GM19328 (cell line): ENCODE data around the gene EPB42.
"Not testable (repeated sequence)": the region's sequence is repeated elsewhere in the genome, so short reads cannot be mapped to it uniquely, and the experiment has no call there.

Source experiments
- ATAC-seq: cut with Tn5 transposase; IDR thresholded peaks from one replicate; pipeline ENCODE4 v1.9.1; 2021; ENCODE audit warnings: mild to moderate bottlenecking, moderate library complexity; ENCODE audit not compliant: unreplicated experiment

Gene EPB42

DNA sequence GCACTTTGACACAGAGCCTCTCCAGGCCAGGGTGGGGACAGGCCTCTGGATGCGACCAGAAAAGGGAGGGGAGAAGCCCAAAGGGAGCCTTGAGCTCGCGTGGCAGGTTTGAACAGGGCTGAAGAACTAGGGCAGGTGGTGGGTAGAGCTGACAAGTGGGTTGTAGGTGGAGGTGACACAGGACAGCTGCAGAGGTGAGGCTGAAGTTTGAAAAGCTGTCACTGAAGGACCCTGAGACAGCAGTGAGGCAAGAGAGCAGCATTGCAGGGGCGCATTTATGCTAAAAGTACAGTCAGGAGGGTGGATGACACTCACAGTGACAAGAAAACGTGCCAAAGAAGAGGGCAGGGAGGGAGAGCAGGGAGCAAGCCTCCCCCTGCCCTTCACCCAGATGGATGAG lies 21.8 kb upstream of the EPB42 start:
- no peak for ATAC-seq

DNA sequence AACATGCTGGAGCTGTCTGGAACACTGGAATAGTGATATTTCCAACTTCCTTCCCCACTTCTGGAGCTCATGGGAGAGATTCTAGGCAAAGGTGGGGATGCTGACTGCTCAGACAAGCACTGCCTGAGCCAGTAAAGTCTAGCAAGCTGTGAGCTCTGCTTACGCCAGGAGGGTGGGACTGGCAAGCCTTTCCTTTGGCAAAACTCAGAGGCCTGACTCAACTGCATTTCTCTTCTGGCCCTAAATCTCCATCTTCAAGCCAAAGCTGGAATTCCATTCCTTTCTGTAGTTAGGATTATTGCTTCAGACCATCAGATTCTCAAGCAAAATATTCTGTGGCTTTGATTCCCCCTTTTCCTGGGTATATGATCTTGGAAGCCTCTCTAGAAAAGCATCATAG lies 20.3 kb upstream of the EPB42 start:
- no peak for ATAC-seq

DNA sequence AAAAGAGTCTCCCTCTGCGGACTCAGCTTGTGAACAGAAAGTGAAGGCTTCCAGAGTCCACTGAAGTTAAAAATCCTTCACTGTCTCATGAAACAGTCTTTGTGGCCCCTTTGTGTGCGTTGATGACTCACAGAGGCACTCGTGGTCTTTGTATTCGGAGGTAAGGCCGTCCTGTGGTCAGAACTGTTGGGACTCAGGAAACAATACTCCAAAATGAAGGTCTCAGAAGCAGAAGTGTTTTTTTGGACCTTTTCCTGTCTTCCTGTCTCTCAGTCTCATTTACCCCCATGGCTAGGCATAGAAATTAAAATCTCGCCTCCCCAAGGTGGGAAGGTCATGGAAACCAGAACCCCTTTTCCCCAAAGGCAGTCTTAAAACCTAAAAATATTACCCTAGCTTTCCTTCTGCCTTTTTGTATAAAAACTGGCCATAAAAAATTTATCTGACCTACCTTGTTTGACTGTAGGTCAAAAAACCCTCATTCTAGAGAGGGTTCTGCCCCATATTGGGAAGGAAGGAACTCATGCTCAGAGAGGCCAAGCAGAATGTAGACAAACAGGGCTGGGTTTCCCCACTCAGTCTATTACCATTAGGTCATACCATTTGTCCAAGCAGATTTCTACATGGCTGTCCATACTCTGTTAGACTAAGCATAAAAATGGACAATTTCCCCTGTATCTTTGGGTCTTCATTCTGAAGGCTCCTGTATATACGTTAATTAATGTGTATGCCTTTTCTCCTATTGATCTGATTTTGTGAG lies 19.1 kb upstream of the EPB42 start:
- ATAC-seq = no peak

DNA sequence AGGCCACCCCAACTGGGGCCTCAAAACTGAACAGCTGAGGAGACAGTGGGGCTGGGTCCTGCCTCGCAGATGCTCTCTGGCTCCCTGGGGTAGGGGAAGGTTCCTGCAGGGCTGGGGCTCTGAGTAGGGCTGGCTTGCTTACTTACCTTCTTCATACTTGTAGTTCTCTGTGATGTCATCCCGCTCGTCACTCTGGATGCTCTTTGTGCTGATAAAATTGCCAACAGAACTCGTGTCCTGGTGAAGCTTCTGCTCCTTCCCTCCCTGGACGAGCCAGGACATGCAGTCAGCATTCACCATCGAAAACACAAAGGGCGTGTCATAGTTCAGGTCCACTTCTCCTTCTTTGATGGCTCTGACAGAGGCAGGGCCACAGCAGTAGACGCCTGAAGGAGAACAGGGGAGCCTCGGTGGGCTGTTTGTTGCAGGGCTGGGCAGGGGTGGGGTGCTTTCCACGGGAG lies 17.9 kb upstream of the EPB42 start:
- ATAC-seq = no peak

DNA sequence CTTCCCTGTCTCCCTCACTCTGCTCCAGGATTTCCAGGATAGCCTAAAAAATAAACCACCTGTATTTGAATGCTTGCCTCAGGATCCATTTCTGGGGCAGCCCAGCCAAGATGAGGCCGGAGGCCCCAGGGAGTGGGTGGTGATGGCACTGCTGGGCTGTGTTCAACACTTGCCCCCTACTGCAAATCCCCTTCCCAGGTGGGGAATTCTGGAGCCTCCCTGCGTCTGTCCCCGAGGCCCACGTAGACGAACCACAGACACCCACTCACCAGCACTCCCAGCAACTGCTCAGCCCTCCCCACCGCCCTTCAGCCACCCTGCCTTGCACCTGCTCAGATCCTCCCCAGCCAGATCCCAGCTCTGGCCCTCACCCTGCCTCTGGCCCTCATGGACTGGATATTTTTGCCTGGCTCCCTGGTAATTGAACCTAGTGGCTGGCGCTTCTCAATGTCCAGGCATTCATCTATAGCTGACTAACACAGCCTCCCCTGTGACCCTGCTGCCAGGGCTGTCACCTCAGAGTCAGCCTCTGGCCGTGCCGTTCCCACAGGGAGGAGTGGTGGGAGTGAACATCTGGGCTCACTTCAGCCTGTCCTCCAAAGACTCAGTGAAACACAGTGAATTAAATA lies 17.1 kb upstream of the EPB42 start:
- no peak for ATAC-seq

DNA sequence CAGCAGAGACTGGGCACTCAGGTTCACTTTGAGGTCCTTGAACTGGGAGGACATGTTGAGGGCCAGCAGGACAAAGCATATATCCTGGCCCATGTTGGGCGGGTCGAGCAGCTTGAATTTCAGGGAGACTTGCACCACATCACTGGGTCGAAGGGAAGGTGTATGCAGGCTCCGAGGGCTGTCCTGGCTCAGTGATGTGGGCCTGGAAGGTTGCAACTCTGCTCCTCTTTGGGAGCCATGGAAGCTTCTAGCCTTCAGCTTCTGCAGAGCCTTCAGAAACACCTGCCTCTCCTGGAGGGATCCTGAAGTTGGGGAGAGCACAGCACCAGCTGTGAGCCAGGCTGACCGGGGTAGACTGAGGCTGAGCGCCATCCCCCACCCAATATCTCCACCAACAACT lies 14.7 kb upstream of the EPB42 start:
- no peak for ATAC-seq

DNA sequence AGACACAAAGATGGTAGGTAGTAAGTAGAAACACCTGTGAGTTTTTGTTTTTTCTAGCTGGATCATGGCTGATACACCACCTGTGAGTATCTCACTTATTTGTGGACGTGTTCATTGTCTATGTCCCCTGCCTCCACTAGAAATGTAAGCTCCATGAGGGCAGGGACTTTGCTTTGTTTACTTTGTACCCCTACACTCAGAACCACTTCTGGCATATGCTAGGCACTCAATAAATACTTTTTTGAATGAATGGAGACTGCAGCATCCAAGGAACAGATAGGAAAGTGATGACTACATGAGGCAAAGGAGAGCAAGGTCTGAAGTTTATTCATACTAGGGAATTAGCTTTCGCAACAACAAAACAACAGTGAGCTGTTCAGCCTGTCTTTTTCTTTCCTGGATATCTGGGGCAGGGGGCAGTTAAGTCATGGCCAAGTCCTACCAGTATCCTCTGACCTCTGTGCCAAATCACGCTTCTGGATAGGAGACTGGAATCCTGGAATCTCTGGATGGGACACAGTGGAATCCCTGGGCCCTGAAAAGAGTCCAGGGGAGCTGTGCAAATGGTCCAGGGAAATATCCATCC lies 11.6 kb upstream of the EPB42 start:
- ATAC-seq = no peak

DNA sequence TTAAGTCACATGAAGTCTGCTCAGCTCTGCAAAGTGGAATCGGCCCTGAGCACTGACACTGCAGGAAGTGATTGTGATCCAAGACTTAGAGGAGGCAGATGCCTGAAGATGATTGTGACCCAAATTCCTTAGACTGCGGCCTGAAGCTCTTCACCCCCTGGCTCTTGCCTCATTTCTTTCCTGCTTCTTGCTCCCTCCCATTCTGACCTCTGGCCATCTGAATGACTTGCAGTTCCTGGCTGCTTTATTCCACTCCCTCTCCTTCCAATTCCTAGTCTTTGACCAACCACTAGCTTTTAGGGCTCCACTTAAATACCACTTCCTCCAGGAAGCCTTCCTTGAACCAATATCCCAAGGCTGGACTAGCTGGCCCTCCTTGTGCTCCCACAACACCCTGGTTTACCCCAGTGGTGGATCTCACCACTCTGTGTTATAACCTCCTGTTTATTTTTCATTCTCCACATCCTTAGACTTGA lies 9.9 kb upstream of the EPB42 start:
- ATAC-seq = no peak

DNA sequence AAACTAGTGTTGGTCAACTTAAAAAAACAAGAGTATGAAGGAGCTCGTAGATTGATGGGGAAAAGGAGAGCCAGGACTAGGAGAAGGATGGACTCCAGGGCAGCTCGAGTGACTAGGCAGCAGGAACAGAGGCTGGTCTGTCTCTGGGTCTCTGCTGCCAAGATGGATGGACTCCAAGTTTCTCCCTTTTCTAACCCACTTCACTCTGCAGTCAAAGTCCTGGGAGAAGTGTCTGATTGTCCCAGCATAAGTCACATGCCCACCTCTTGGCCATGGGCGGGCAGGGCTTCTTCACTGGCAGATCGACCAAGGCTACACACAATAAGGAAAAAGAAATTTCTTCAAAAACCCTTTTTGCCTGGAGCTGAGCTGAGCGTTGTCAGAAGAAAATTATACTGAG lies 9.2 kb upstream of the EPB42 start:
- no peak for ATAC-seq

DNA sequence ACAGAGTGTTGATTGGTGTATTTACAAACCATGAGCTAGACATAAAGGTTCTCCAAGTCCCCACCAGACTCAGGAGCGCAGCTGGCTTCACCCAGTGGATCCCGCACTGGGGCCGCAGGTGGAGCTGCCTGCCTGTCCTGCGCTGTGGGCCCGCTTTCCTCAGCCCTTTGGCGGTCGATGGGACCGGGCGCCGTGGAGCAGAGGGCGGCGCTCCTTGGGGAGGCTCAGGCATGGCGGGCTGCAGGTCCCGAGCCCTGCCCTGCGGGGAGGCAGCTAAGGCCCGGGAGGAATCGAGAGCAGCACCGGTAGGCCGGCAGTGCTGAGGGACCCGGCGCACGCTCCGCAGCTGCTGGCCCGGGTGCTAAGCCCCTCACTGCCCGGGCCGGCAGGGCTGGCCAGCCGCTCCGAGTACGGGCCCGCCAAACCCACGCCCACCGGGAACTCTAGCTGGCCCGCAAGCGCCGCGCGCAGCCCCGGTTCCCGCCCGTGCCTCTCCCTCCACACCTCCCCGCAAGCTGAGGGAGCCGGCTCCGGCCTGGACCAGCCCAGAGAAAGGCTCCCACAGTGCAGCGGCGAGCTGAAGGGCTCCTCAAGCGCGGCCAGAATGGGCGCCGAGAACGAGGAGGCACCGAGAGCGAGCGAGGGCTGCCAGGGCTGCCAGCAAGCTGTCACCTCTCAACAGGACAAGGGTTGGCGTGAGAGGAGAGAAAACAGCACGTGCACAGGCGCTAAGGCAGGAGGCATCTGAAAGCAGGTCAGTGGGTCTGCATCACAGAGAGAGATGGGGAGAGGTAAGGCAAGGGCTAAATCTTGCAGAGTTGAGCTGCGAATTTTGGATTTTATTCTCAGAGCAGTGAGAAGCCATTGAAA lies 5.9 kb upstream of the EPB42 start:
- no peak for ATAC-seq

DNA sequence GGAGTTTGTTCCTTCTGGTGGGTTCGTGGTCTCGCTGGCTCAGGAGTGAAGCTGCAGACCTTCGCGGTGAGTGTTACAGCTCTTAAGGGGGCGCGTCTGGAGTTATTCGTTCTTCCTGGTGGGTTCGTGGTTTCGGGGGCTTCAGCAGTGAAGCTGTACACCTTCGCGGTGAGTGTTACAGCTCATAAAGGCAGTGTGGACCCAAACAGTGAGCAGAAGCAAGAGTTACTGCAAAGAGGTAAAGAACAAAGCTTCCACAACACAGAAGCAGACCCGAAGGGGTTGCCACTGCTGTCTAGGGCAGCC lies 5.1 kb upstream of the EPB42 start:
- ATAC-seq = not testable (repeated sequence)

DNA sequence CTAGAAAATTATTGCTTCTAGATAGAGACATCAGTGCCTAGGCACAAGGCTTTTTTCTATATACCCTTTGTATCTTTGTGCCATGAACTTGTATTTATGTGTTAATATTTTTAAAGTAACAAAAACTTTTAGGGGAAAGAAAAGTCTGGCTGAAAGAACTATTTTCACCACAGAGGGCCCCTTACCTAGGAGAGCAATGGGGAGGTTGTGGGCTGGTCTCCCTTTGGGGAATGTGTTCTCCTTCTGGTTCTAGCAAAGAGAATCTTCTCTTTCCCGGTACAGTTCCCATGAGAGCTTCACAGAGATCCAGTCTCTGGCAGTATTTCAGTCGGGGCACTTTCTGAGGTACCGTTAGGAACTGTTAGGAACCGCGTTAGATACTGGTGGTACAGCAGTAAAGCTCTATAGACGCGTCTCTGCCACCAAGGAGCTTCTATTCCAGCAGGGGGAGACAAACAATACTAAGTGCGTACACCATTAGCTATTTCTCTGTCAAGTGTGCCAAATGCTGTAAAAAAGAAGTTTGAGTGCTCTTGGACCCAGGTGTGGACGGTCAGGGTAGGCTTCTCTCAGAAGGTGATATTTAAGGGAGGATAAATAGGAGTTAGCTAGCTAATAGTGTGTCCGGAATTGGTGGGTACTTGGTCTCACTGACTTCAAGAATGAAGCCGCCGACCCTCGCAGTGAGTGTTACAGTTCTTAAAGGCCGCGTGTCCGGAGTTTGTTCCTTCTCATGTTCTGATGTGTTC lies 4.6 kb upstream of the EPB42 start:
- no peak for ATAC-seq

DNA sequence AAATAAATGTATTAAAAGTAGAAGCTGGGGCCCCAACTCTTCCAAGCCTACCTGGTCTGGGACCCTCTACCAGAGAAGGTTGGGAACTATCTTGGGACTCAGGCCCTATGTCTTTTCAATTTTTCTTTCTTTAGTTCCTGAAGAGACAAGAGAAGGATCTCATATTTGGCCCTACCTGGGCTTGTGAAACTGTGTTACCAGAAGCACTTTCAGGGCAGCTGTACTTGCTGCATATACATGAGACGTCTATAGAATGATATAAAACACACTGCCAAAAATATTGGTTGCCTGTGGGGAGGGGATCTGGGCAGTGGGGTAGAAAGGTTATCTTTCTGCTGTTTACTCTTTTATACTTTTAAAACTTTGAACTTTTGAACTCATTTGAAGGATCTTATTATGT lies 604 bp upstream of the EPB42 start:
- no peak for ATAC-seq

DNA sequence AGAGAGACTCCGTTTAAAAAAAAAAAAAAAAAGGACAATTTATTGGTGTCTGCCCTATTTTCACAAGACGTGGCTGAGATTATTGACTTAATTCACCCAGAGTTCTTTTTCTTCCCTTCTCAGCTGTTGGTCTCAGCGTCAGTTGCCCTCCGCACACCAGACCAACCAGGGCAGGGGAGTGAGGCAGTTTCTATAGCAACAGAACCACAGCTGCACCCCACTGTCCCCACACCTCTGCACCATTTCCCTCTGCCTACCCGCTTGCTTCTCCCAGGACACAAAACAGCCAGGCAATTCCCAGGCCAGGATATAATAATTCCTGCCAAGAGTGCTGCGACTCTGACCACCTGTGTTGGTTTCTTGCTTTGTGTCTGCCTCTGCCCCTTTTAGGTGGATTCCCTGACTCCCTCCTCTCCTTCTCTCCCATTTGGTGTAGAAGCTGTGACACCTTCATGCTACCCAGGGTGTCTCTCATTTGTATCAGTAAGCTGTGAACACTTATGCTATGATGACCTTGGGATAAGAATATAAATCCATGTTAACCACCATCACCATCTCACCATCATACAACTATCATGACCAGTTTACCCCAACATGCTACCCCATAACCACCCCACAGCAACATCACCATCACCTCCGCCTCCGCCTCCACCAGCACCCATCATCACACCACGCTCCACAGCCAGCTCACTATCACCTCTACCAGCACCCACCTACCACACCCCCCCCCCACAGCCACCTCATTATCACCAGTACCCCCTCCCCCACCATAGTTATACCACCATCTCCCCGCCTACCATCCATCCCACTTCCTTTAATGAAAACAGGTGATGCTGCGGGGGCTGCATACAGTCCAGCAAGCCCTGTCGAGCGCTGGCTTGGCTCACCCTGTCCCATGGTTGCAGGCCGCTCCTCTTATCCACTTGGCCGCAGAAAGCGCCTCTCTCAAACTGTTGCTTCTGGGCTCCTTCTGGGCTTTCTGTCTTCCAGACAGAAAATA lies 589 bp downstream of the EPB42 start:
- ATAC-seq = no peak

DNA sequence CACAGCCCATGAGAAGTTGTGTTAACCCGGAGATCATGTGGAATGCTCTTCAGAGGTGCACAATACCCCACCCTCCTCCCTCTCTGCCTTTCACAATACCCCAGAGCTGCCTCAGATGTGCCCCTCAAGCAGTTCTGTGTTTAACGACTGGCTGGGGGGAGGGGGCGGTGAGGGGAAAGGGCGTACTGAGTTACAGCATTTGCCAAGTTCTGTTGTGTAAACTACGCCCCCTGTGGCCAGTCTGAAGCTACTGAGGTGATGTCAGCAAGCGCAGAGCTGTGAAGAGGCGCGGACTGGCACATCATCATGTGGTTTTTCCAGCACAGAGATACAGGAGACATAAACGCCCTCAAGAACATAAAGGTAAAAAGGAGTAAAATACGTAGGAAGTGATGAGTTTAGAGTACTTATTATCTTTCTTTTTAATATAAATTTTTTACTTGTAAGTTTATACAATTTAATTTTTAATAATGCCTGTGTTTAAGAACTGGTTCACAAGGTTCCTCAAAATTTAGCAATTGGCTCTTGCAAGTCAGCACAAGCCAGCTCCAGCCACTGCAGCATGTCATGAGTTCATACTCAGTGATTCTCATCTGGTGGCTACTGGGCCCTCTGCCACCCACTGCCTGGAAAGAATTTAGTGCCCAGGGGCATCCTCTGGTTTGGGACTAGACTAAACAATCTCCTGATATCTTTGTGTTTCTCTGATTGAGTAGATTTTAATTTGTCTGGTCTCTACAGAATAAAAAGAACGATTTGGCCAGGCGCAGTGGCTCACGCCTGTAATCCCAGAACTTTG lies 1.7 kb downstream of the EPB42 start:
- ATAC-seq = no peak

DNA sequence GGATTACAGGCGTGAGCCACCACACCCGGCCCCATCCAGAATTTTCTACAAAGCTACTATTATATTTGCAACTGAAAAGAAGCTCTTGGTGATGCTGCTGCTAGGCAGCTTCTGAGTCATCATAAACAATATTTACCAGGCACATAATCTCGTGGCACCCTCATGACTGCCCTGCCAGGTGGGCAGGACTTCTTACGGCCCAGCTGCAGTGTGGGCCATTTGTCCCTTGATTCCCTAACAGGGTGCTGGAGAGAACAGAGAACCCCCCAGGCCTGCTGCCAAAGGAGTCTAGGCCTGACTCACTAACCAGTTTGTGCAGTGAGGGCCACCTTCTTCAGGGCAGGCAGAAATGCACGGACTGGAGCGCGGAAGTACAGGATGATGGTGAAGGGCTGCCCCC lies 4.9 kb downstream of the EPB42 start:
- no peak for ATAC-seq

DNA sequence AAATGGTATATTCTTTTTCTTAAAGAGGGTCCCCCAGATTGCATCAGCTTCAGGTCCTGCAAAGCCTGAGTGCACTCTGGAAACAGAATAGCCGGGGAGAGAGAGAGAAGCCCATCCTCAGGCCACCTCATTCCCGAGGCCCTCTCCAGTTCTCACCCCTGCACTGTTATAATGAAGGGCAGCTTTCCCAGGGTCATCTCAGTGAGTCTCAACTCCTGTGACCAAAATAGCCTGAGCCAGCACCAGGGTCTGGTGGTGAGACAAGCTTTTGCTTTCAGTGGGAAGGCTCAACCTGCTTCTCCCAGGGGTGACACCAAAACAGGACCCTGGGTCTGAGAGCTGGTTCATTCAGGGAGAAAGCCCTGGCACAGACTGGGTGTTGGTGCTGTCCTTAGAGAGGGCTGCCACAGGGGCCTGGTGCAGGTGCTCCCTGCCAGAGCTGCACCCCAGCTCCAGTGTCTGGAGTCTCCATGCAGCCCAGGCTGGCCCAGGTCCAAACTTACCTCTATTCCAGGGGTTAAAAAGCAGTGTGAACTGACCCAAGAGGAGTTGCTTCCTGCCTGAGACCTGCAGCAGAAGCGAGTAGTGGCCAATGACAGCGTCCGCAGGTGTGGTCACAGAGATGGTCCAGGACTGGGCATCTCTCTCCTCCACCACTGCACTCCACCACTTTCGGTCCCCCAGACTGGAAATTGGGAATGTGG lies 6.1 kb downstream of the EPB42 start:
- no peak for ATAC-seq

DNA sequence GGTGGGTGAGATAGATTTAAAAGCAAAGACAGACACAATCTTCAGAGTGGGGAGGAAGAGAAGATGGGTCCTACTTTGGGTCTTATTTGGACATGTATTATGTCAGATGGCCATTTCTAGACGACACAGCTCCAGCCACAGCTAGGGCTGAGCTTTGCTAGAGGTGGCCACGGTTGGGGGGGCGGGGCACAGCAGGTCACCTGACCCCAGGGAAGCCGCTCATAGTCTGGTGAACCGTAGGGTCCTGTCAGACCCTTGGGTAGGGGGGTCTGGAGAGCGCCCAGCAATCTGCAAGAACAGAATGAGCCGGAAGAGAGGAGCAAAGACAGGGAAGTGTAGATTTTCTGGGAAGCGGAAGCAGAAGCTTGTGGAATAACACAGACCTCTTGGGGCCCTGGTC lies 6.6 kb downstream of the EPB42 start:
- no peak for ATAC-seq
